ENCODE data around the gene SYMPK. TPM values are rescaled to one million over a fixed set of nuclear protein-coding genes. Genes with fewer than 3 reads are reported as not detected.
"Not testable (repeated sequence)": the region's sequence is repeated elsewhere in the genome, so short reads cannot be mapped to it uniquely, and the experiment has no call there.

Gene SYMPK
- total RNA-seq (2014; rRNA removed; shearing (Covaris generic)), result 73.4 and 89.3 TPM in 2 replicates
- polyA plus RNA-seq (2015; cell fraction: cytosol; rRNA removed), result 55.8 and 63.4 TPM in 2 replicates
- 137 and 174 TPM in 2 replicates for polyA plus RNA-seq (2015; cell fraction: nucleus; rRNA removed)

GRCh38 chr19:45862564-45863334, at the start of gene SYMPK:
TSS of gene SYMPK (minus strand) at chr19:45863147. CDS start at chr19:45854495, 8,652 bp downstream.
- peak; percentile 98 for DNase-seq (ENCODE audit: low read depth)

GRCh38 chr19:45911291-45911690, 48.3 kb upstream of the SYMPK start:
- DNase-seq (ENCODE audit: low read depth), result no peak

GRCh38 chr19:45908956-45909355, 46.0 kb upstream of the SYMPK start:
- peak; percentile 36 for DNase-seq (ENCODE audit: low read depth)

- DNase-seq (ENCODE audit: low read depth), result peak; percentile 76
Measured at GRCh38 chr19:45906221-45906620, 43.3 kb upstream of the SYMPK start.

- DNase-seq (ENCODE audit: low read depth), result no peak
Measured at GRCh38 chr19:45905011-45905410, 42.1 kb upstream of the SYMPK start.

- peak; percentile 95 for DNase-seq (ENCODE audit: low read depth)
Measured at GRCh38 chr19:45902651-45903625, 40.0 kb upstream of the SYMPK start.

GRCh38 chr19:45901912-45902650, 39.1 kb upstream of the SYMPK start, which contains the start of gene MYPOP:
TSS of gene MYPOP (minus strand) at chr19:45902613. CDS start at chr19:45901773, 840 bp downstream.
- DNase-seq (ENCODE audit: low read depth), result no peak

- no peak for DNase-seq (ENCODE audit: low read depth)
Measured at GRCh38 chr19:45901432-45901911, 38.5 kb upstream of the SYMPK start.

GRCh38 chr19:45900738-45901431, 37.9 kb upstream of the SYMPK start:
- DNase-seq (ENCODE audit: low read depth), result no peak

- no peak for DNase-seq (ENCODE audit: low read depth)
Measured at GRCh38 chr19:45899919-45900589, 37.1 kb upstream of the SYMPK start.

- DNase-seq (ENCODE audit: low read depth), result no peak
Measured at GRCh38 chr19:45899253-45899652, 36.3 kb upstream of the SYMPK start.

GRCh38 chr19:45897261-45897812, 34.4 kb upstream of the SYMPK start:
- DNase-seq (ENCODE audit: low read depth), result no peak

GRCh38 chr19:45895983-45896599, 33.1 kb upstream of the SYMPK start:
- not testable (repeated sequence) for DNase-seq (ENCODE audit: low read depth)

GRCh38 chr19:45895519-45895972, 32.6 kb upstream of the SYMPK start:
- DNase-seq (ENCODE audit: low read depth), result no peak

GRCh38 chr19:45890877-45891276, 27.9 kb upstream of the SYMPK start:
- DNase-seq (ENCODE audit: low read depth), result no peak

GRCh38 chr19:45889210-45889885, 26.4 kb upstream of the SYMPK start:
- no peak for DNase-seq (ENCODE audit: low read depth)

GRCh38 chr19:45887200-45887710, 24.3 kb upstream of the SYMPK start:
- no peak for DNase-seq (ENCODE audit: low read depth)
